IPS-NIHi7 (cell line): ENCODE results near the gene PPP2R1B.

Experiments used
- DNase-seq: peaks from one replicate; pipeline ENCODE4 v3.0.0; 2012; ENCODE audit warnings: mixed read lengths; ENCODE audit errors: extremely low spot score

Gene PPP2R1B

DNA sequence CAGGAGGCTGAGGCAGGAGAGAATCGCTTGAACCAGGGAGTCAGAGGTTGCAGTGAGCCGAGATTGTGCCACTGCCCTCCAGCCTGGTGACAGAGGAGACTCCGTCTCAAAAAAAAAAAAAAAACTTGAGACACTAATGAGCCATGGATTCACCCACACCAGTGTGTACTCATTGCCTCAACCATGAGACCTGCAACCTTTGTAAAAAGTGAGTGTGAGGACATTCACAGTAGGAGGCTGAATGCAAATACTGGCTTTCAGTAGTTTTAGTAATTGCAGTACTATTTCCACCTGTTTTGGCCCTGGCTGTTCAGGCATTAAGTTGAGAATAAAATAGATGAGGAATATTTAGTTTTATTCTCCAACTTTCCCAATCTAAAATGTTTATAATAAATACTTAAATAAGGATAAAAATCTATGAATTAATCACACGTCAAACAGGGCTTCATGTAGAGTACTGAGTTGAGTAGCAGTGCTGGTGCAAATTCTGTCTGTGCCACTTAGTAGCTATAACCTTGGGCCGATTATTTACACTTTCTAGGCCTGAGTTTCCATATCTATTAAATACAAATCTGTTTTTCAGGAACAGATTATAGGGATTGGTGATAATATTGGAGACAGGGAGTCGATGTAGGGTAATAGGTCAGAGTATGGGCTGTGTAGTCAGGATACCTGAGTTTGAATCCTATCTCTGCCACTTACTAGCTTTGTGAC, 72.8 kb downstream of the PPP2R1B start:
- no peak for DNase-seq

DNA sequence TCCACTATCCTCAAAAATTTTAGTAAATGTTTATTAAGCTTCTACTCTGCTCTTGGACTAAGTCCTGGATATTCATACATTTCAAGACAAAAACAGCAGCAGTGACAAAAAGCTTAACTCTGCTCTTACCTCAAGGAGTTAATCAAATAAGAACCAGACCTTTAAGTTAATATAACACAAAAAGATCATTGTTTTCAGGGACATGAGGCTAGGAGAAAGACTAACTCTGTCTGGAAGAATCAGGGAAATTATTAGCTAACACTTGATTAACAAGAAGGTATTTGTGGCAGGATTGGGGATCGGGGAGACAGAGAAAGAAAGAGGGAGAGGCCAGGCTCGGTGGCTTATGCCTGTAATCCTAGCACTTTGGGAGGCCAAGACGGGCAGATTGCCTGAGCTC, 74.4 kb downstream of the PPP2R1B start:
- no peak for DNase-seq

DNA sequence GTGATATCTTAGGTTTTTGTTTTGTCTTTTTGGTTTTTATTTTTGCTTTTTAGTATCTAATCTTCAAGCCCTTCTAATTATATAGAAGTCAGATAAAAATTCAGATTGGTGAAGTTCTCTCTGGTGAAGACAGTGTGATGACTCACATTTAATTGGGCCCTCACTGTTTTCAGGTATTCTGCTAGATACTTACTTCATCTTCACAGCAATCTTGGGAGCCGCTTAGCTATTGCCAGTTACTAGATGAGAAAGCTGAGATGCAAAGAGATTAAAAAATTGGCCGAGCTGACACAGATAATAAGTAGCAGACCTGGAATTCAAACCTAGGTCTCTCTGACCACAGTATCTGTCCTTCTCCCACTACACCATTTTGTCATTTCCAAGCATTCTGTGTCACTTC, 75.0 kb downstream of the PPP2R1B start:
- DNase-seq = no peak

DNA sequence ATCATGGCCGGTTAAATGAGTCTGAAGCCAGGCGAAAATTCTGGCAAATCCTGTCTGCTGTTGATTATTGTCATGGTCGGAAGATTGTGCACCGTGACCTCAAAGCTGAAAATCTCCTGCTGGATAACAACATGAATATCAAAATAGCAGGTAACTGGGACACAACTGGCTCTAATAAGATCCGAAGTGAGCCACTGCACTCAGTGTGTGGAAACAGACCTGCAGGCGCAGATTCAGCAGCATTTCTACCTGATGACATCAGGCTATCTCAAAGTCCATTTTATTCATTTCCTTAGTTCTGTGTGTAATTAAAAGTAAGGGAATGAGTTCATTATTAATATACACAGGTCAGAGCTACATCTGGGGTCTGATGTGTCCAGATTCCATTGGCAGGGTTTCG, 78.2 kb downstream of the PPP2R1B start:
- DNase-seq = no peak

DNA sequence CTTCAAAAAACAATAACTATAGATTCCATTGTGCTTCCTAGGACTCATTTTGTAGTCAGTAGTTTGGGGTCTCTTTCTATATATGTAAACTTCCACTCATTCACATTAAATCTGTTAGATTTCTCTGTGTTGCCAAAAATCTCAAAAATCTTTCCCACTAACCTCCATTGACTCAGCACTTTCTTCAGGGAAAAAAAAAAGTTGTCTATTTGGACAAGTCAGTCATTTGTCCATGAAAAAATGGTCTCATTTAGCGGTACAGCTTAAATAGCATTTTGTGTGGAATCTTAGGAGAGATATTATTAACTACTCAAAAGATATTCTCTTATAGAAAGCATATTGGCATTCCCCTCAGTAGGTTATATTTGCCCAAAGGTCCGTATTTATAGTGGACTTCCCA, 81.9 kb downstream of the PPP2R1B start:
- no peak for DNase-seq

DNA sequence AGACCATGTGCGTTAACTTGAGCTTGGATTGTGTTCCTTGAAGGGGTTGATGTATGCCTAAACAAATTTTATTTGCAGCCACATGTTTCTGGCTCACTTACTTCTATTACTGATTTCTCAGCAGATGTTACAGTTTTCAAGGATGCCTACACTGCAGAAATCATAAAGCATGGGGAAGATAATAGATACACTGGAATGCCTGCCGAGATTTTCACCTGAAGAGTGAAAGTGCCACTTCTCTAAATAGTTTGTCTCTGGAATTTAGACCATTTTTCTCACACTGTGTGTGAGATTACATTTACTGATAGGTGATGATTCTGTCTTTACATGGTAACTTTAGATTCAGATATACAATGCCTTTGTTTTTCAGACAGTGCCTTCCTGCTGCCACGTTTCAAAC, 82.4 kb downstream of the PPP2R1B start:
- no peak for DNase-seq

DNA sequence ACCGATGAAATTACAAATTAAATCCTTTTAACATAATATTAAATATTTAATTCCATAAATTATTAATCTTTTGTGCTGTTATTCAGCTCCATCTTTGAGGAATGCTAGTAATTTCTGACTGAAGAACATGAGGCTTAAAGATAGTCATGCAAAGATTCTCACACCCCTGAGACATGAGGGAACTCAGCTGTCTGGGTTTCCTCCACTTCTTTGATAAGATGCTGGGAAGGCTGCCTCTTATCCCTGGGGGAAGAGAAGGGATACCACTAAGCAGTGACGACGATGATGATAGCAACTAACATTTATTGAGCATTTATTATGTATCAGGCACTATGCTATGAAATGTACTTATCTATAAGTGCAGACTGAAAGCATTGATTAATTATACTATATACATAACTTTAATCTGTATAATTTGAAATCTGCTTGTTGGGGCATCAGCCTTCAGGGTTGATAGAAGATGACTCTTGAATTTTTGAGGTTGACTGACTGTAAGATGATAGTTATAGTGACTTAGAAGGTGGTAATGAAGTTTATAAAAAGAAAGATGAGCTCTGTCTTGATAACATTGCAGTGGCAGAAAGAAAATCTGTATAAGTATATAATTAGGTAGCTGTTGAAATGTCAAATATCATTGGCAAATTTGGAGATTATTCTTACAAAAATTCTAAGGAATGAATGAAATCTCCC, 85.6 kb downstream of the PPP2R1B start:
- DNase-seq = no peak
